Mucosa of descending colon (tissue), 3 donors: Measurements from ENCODE around the gene MRPL22. TPM values are rescaled to one million over a fixed set of nuclear protein-coding genes. Genes with fewer than 3 reads are reported as not detected.
A peak's percentile ranks its signal among the peaks of the same experiment; 100 is the strongest.
"Not testable (repeated sequence)": the region's sequence is repeated elsewhere in the genome, so short reads cannot be mapped to it uniquely, and the experiment has no call there.

Experiments
- ATAC-seq: fragments of 200-7000 bp; cut with Tn5 transposase; one replicate; pipeline ENCODE4 v1.9.1; 2020; ENCODE audit warnings: mild to moderate bottlenecking, moderate library complexity
- DNase-seq, 3 donors: peaks; one replicate each; pipeline ENCODE4 v3.0.0-alpha.2; 2020
- H3K36me3 ChIP-seq: fragments of 200-600 bp; one replicate; pipeline ENCODE4 v1.8.0; 2021; ENCODE audit warnings: low read depth, mild to moderate bottlenecking
- H3K4me1 ChIP-seq: fragments of 200-600 bp; one replicate; pipeline ENCODE4 v1.8.0; 2021; ENCODE audit warnings: low read depth, mild to moderate bottlenecking
- H3K4me3 ChIP-seq: fragments of 200-600 bp; one replicate; pipeline ENCODE4 v1.8.0; 2021; ENCODE audit warnings: mild to moderate bottlenecking
- H3K9me3 ChIP-seq: fragments of 200-600 bp; one replicate; pipeline ENCODE4 v1.8.0; 2021; ENCODE audit warnings: mild to moderate bottlenecking
- CTCF ChIP-seq: fragments of 200-600 bp; IDR thresholded peaks from one replicate; pipeline ENCODE4 v1.8.0; 2022; ENCODE audit warnings: antibody characterized with exemption, mild to moderate bottlenecking
- intact Hi-C, 2 donors: fragments of 100-400 bp; cut with DNase I in 1 of 2; cut with micrococcal nuclease in 1 of 2; formaldehyde crosslinking; loops; one replicate each; pipeline versions ENCODE4 v1.11.0 to v1.11.1; 2022; cut with DNase I, micrococcal nuclease
- total RNA-seq, 3 donors: library from RNA; stranded (reverse); fragmentation: NEBNext Ultra II Directional in 2 of 3; extraction: Animal tissue kit (Norgen Biotek cat#: 25700) in 2 of 3; gene quantifications; one replicate each; pipeline versions ENCODE4 v1.2.1 to v1.2.4, GENCODE V29; 2021 to 2023
- donor health status: DM: no; HTN: no; CAD: no; lungs with moderate emphysema.
- donor health status: DM: no; HTN: no; CAD: no.
- donor health status: DM: no; HTN: yes; CAD: no.

MRPL22 gene
- total RNA-seq, 3 donors from 2014 or later = 30.0 to 50.9 (median 36.0) TPM

GRCh38 chr5:154937186-154937717 is 3.6 kb upstream of the MRPL22 start:
- no peaks in the 10 kb centered on the region for H3K36me3 ChIP-seq
- no peak for DNase-seq

GRCh38 chr5:154937718-154938466 is 3.0 kb upstream of the MRPL22 start, which contains the start of gene GEMIN5:
Gene GEMIN5 (minus strand): TSS chr5:154938211. CDS start chr5:154938133, 78 bp downstream.
- intact Hi-C loops = no loop called here
- ATAC-seq (peak; percentile 97), DNase-seq (peak; percentile 91 to 93 (median 92))
- Histone ChIP-seq H3K36me3 (no peaks in the 10 kb centered on the region), H3K4me3 (peak within 1 kb of the TSS; percentile 70), H3K4me1 (peaks cover 20% of the 10 kb centered on the region), H3K9me3 (no peaks in the 10 kb centered on the region)
- no peak for TF ChIP-seq CTCF

More at GRCh38 chr5:154937186-154937717, 3.6 kb upstream of the MRPL22 start:
- Histone ChIP-seq H3K9me3 (no peaks in the 10 kb centered on the region), H3K4me1 (peaks cover 16% of the 10 kb centered on the region), H3K4me3 (peak overlapping the region; percentile 70)
- TF ChIP-seq CTCF = no peak
- no peak for ATAC-seq
- intact Hi-C loops = no loop called here

- H3K36me3 ChIP-seq, DNase-seq, H3K4me3 ChIP-seq, ATAC-seq, H3K9me3 ChIP-seq, intact Hi-C loops: not testable (repeated sequence)
- H3K4me1 ChIP-seq = peaks cover 20% of the 10 kb centered on the region
These were observed 1.5 kb upstream of the MRPL22 start for GRCh38 chr5:154939387-154939786.

- intact Hi-C loops = no loop called here
- ATAC-seq (no peak), DNase-seq (peak in 1 of 3 donors; percentile 32)
- no peak for TF ChIP-seq CTCF
- no peaks in the 10 kb centered on the region for H3K36me3 ChIP-seq
- no peak overlapping the region for H3K4me3 ChIP-seq
- no peaks in the 10 kb centered on the region for H3K9me3 ChIP-seq
- peaks cover 21% of the 10 kb centered on the region for H3K4me1 ChIP-seq
These were observed 500 bp upstream of the MRPL22 start for GRCh38 chr5:154940375-154940771.

GRCh38 chr5:154943527-154943926 is 2.7 kb downstream of the MRPL22 start:
- DNase-seq (no peak), ATAC-seq (no peak)
- H3K36me3 ChIP-seq = no peaks in the 10 kb centered on the region
- H3K9me3 ChIP-seq = no peaks in the 10 kb centered on the region
- no peak overlapping the region for H3K4me3 ChIP-seq
- TF ChIP-seq CTCF = no peak
- H3K4me1 ChIP-seq = peaks cover 15% of the 10 kb centered on the region
- intact Hi-C loops = no loop called here

GRCh38 chr5:154944716-154945115 is 3.8 kb downstream of the MRPL22 start:
- Histone ChIP-seq H3K4me1 (peaks cover 15% of the 10 kb centered on the region), H3K9me3 (no peaks in the 10 kb centered on the region), H3K36me3 (no peaks in the 10 kb centered on the region), H3K4me3 (no peak overlapping the region)
- no peak for TF ChIP-seq CTCF
- no peak for DNase-seq
- intact Hi-C loops = no loop called here
- no peak for ATAC-seq
